Central memory CD8-positive, alpha-beta T cell (primary cell): ENCODE results near the gene RNF31.

Source experiments
- ATAC-seq: fragments of 150-1000 bp; cut with Tn5 transposase; replicated peaks from 2 replicates; pipeline ENCODE4 v1.10.0; 2022; ENCODE audit warnings: mild to moderate bottlenecking, moderate FRiP score, moderate number of reproducible peaks; ENCODE audit not compliant: poor library complexity, severe bottlenecking; ENCODE audit errors: extremely low read depth
- DNase-seq, 2 donors: peaks; one replicate each; pipeline ENCODE4 v3.0.0; 2021; ENCODE audit warnings: low spot score in 2 of 2
- H3K27ac Mint-ChIP-seq: one replicate; pipeline ENCODE4 v1.8.0; 2022; ENCODE audit warnings: low read depth, mild to moderate bottlenecking, moderate library complexity, mixed read lengths
- H3K27me3 Mint-ChIP-seq: one replicate; pipeline ENCODE4 v1.8.0; 2022; ENCODE audit warnings: mixed read lengths
- H3K36me3 Mint-ChIP-seq: one replicate; pipeline ENCODE4 v1.8.0; 2022; ENCODE audit warnings: mild to moderate bottlenecking, moderate library complexity, mixed read lengths; ENCODE audit not compliant: insufficient read depth
- H3K4me1 Mint-ChIP-seq: one replicate; pipeline ENCODE4 v1.8.0; 2022; ENCODE audit warnings: mixed read lengths
- H3K4me3 Mint-ChIP-seq: one replicate; pipeline ENCODE4 v1.8.0; 2022; ENCODE audit warnings: mild to moderate bottlenecking, moderate library complexity, mixed read lengths
- H3K9me3 Mint-ChIP-seq: one replicate; pipeline ENCODE4 v1.8.0; 2022; ENCODE audit warnings: mixed read lengths

RNF31 gene

GRCh38 chr14:24110060-24110459, 37.2 kb upstream of the RNF31 start:
- Mint-ChIP-seq H3K36me3 (peaks cover 14% of the 10 kb centered on the region), H3K27ac (no peak overlapping the region), H3K27me3 (no peaks in the 10 kb centered on the region), H3K4me3 (no peak overlapping the region), H3K9me3 (no peaks in the 10 kb centered on the region), H3K4me1 (peaks cover 10% of the 10 kb centered on the region)
- DNase-seq (no peak), ATAC-seq (no peak)

GRCh38 chr14:24110523-24110922, 36.8 kb upstream of the RNF31 start:
- H3K36me3 Mint-ChIP-seq, result peaks cover 15% of the 10 kb centered on the region
- no peaks in the 10 kb centered on the region for H3K27me3 Mint-ChIP-seq
- H3K27ac Mint-ChIP-seq, result no peak overlapping the region
- H3K4me3 Mint-ChIP-seq, result no peak overlapping the region
- H3K9me3 Mint-ChIP-seq, result no peaks in the 10 kb centered on the region
- peaks cover 15% of the 10 kb centered on the region for H3K4me1 Mint-ChIP-seq
- DNase-seq (no peak), ATAC-seq (no peak)

GRCh38 chr14:24113379-24113800, 33.9 kb upstream of the RNF31 start:
- Mint-ChIP-seq H3K27ac (peak overlapping the region; percentile 97), H3K9me3 (no peaks in the 10 kb centered on the region), H3K4me1 (peaks cover 31% of the 10 kb centered on the region), H3K36me3 (peaks cover 19% of the 10 kb centered on the region), H3K4me3 (peak overlapping the region; percentile 93), H3K27me3 (no peaks in the 10 kb centered on the region)
- ATAC-seq (no peak), DNase-seq (no peak)

- Mint-ChIP-seq H3K27me3 (no peaks in the 10 kb centered on the region), H3K9me3 (no peaks in the 10 kb centered on the region), H3K27ac (peak overlapping the region; percentile 97), H3K4me1 (peaks cover 30% of the 10 kb centered on the region), H3K36me3 (peaks cover 24% of the 10 kb centered on the region), H3K4me3 (peak overlapping the region; percentile 93)
- ATAC-seq (peak; percentile 38), DNase-seq (peak; percentile 68 to 82)
Observed at GRCh38 chr14:24113801-24114531, 33.3 kb upstream of the RNF31 start.

GRCh38 chr14:24114532-24115421, 32.5 kb upstream of the RNF31 start, which contains the start of the genes DCAF11 and NRL:
DCAF11 (plus strand) TSS chr14:24114777; CDS start chr14:24115595, 818 bp downstream.
NRL (minus strand) TSS chr14:24114949; CDS start chr14:24082848, 32,101 bp downstream.
- H3K4me3 Mint-ChIP-seq, result peak within 1 kb of the TSS; percentile 93

GRCh38 chr14:24115422-24116127, 31.7 kb upstream of the RNF31 start:
- Mint-ChIP-seq H3K4me3 (peak overlapping the region; percentile 93), H3K9me3 (no peaks in the 10 kb centered on the region), H3K4me1 (peaks cover 29% of the 10 kb centered on the region), H3K27me3 (no peaks in the 10 kb centered on the region), H3K27ac (peak overlapping the region; percentile 97), H3K36me3 (peaks cover 37% of the 10 kb centered on the region)
- DNase-seq (no peak), ATAC-seq (no peak)

More at GRCh38 chr14:24114532-24115421, 32.5 kb upstream of the RNF31 start, which contains the start of the genes DCAF11 and NRL:
- DNase-seq, result peak; percentile 97 to 99
- peak; percentile 87 for ATAC-seq
- Mint-ChIP-seq H3K27me3 (no peaks in the 10 kb centered on the region), H3K27ac (peak within 1 kb of the TSS; percentile 97), H3K4me1 (peaks cover 29% of the 10 kb centered on the region), H3K36me3 (peaks cover 33% of the 10 kb centered on the region), H3K9me3 (no peaks in the 10 kb centered on the region)

- peak overlapping the region; percentile 19 for H3K27ac Mint-ChIP-seq
- H3K9me3 Mint-ChIP-seq, result no peaks in the 10 kb centered on the region
- H3K4me3 Mint-ChIP-seq, result peak overlapping the region; percentile 93
- DNase-seq (no peak), ATAC-seq (no peak)
- peaks cover 42% of the 10 kb centered on the region for H3K36me3 Mint-ChIP-seq
- H3K27me3 Mint-ChIP-seq, result no peaks in the 10 kb centered on the region
- peaks cover 29% of the 10 kb centered on the region for H3K4me1 Mint-ChIP-seq
Observed at GRCh38 chr14:24116128-24116814, 31.0 kb upstream of the RNF31 start.

- Mint-ChIP-seq H3K4me3 (no peak overlapping the region), H3K36me3 (peaks cover 51% of the 10 kb centered on the region), H3K9me3 (no peaks in the 10 kb centered on the region), H3K4me1 (peaks cover 29% of the 10 kb centered on the region), H3K27ac (peak overlapping the region; percentile 19), H3K27me3 (no peaks in the 10 kb centered on the region)
- ATAC-seq (no peak), DNase-seq (no peak)
Observed at GRCh38 chr14:24117179-24117578, 30.1 kb upstream of the RNF31 start.

- Mint-ChIP-seq H3K4me1 (peaks cover 29% of the 10 kb centered on the region), H3K36me3 (peaks cover 53% of the 10 kb centered on the region), H3K9me3 (no peaks in the 10 kb centered on the region), H3K4me3 (no peak overlapping the region), H3K27ac (no peak overlapping the region), H3K27me3 (no peaks in the 10 kb centered on the region)
- ATAC-seq (no peak), DNase-seq (no peak)
Observed at GRCh38 chr14:24119691-24120090, 27.6 kb upstream of the RNF31 start.

- Mint-ChIP-seq H3K27me3 (no peaks in the 10 kb centered on the region), H3K36me3 (peaks cover 47% of the 10 kb centered on the region), H3K9me3 (no peaks in the 10 kb centered on the region), H3K4me1 (peaks cover 14% of the 10 kb centered on the region), H3K4me3 (no peak overlapping the region), H3K27ac (no peak overlapping the region)
- ATAC-seq (no peak), DNase-seq (no peak)
Observed at GRCh38 chr14:24121210-24121609, 26.1 kb upstream of the RNF31 start.

GRCh38 chr14:24122416-24122815, 24.9 kb upstream of the RNF31 start:
- no peak for ATAC-seq
- Mint-ChIP-seq H3K9me3 (no peaks in the 10 kb centered on the region), H3K4me3 (no peak overlapping the region), H3K4me1 (peaks cover 6% of the 10 kb centered on the region), H3K27me3 (no peaks in the 10 kb centered on the region), H3K27ac (no peak overlapping the region), H3K36me3 (peaks cover 46% of the 10 kb centered on the region)
- DNase-seq, result no peak

- no peak overlapping the region for H3K4me3 Mint-ChIP-seq
- no peak for ATAC-seq
- no peak overlapping the region for H3K27ac Mint-ChIP-seq
- DNase-seq, result no peak
- H3K4me1 Mint-ChIP-seq, result peaks cover 6% of the 10 kb centered on the region
- H3K27me3 Mint-ChIP-seq, result no peaks in the 10 kb centered on the region
- no peaks in the 10 kb centered on the region for H3K9me3 Mint-ChIP-seq
- peaks cover 46% of the 10 kb centered on the region for H3K36me3 Mint-ChIP-seq
Observed at GRCh38 chr14:24122898-24123297, 24.4 kb upstream of the RNF31 start.
